ENCODE measurements around the gene RAD21L1.

The RAD21L1 gene

DNA sequence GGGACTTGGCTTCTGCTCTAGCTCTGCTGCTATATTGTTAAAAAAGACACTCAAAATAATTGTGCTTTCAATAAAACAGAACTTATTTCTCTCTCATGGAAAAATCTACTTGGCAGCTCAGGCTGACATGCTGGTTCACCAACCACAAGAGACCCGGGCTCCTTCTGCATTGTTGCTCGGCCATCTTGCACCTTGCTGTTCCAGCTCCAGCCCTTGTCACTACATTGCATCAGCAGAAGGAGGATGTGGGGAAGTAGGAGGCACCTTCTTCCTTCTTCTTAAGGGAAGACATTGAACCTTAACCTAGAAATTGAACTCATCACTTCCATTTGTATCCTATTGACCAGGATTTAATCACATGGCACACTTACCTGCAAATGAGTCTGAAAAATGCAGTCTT is 29.2 kb upstream of the RAD21L1 start:
- TF ChIP-seq, protein P1, sequence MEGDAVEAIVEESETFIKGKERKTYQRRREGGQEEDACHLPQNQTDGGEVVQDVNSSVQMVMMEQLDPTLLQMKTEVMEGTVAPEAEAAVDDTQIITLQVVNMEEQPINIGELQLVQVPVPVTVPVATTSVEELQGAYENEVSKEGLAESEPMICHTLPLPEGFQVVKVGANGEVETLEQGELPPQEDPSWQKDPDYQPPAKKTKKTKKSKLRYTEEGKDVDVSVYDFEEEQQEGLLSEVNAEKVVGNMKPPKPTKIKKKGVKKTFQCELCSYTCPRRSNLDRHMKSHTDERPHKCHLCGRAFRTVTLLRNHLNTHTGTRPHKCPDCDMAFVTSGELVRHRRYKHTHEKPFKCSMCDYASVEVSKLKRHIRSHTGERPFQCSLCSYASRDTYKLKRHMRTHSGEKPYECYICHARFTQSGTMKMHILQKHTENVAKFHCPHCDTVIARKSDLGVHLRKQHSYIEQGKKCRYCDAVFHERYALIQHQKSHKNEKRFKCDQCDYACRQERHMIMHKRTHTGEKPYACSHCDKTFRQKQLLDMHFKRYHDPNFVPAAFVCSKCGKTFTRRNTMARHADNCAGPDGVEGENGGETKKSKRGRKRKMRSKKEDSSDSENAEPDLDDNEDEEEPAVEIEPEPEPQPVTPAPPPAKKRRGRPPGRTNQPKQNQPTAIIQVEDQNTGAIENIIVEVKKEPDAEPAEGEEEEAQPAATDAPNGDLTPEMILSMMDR (IDR thresholded peaks at IDR 0.05; ENCODE audit: low read depth, low read length): no peak
- no peaks in the 10 kb centered on the region for H3K4me1 ChIP-seq
- no peaks in the 10 kb centered on the region for H3K27me3 ChIP-seq
- H3K4me3 ChIP-seq (ENCODE audit: low read depth, low read length): no peak overlapping the region
- H3K36me3 ChIP-seq: no peaks in the 10 kb centered on the region
- no peak for DNase-seq
- no peaks in the 10 kb centered on the region for H3K9me3 ChIP-seq

DNA sequence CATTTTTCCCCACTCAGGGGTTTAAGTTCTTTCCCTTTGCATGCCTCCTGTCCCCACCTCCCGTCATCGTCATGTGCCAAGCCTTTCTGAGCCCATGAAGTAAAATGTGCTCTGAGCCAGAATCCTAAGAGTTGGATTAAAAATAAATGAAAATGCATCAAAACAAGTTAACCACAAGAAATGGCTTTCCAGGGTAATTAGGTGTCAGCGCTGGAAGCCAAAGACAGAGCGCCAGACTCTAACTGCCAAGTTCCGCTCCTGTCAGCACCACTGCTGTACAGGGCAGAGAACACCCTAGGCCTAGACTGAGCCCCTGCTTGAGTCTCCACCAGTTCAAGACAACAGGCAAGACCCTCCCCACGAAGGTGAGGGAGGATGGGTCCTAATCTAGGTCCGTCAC is 28.0 kb upstream of the RAD21L1 start:
- no peaks in the 10 kb centered on the region for H3K36me3 ChIP-seq
- H3K4me3 ChIP-seq (ENCODE audit: low read depth, low read length): no peak overlapping the region
- TF ChIP-seq, protein P1 (IDR thresholded peaks at IDR 0.05; ENCODE audit: low read depth, low read length): no peak
- H3K9me3 ChIP-seq: no peaks in the 10 kb centered on the region
- DNase-seq: no peak
- H3K4me1 ChIP-seq: no peaks in the 10 kb centered on the region
- H3K27me3 ChIP-seq: no peaks in the 10 kb centered on the region

DNA sequence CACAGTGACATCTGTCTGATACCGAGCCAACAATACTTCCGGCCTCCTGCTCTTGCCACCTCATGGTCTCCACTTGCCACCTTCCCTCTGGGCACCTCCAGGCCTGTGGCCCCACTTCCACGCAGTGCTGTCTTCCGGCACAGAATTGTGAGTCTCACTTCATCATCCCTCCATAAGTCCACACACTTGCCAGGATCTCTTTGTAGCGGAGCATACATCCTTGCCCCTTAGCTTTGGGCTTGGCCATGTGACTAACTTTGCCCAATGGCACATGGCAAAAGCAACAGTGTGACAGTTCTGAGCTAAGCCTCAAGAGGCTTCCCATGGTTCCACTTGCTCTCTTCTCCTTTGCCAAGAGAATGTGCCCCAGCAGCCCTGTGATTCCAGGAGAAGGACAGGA is 27.1 kb upstream of the RAD21L1 start:
- no peak for DNase-seq
- TF ChIP-seq, protein P1 (IDR thresholded peaks at IDR 0.05; ENCODE audit: low read depth, low read length): no peak
- H3K4me3 ChIP-seq (ENCODE audit: low read depth, low read length): no peak overlapping the region
- H3K4me1 ChIP-seq: no peaks in the 10 kb centered on the region
- H3K9me3 ChIP-seq: no peaks in the 10 kb centered on the region
- no peaks in the 10 kb centered on the region for H3K27me3 ChIP-seq
- H3K36me3 ChIP-seq: no peaks in the 10 kb centered on the region

DNA sequence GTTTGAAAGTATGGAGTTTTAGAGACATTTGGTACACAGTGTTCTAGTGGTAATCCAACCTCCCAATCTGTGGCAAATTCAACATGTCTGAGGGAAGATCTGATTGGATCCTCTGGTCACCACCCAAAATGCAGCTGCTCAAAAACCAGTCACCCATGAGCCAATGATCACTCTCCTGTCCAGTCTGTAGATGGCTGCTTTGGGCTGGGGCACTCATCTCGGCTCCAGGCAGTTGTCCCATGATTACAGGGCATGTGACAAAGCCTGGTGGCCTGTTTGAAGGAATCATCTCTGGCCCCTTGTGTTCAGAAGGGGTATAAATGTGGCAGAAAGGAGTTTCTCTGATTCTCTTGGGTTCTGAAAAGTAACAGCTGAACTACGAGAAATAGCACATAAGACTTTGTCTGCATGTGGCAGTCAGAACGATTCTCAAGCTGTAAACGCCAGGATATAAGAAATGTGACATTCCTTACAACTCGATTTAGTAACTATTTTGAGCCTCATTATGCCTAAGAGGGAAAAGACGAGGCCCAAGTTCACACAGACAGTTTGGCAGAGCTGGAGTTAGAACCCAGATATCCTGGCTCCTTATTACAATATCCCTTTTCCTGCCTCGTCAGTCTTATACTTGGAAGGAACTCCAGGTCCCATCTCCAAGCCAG is 26.5 kb upstream of the RAD21L1 start:
- no peaks in the 10 kb centered on the region for H3K27me3 ChIP-seq

DNA sequence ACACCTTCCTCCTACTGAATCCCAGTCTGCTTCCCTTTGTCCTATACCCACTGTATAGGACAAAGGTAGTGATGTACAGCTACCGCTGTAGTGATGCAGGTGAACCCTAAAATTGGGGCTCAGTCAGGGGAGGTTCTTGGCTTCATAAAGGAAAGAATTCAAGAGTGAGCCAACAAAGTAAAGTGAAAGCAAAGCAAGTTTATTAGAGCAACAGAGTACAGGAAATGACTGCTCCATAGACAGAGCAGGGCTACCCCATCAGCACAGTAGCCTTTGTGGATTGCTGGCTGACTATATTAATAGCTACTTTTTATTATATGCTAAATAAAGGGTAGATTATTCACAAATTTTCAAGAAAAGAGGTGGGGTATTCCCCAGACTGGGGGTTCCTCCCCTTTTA is 25.9 kb upstream of the RAD21L1 start:
- DNase-seq: no peak
- Histone ChIP-seq H3K4me3 (ENCODE audit: low read depth, low read length) (no peak overlapping the region), H3K27me3 (no peaks in the 10 kb centered on the region), H3K4me1 (no peaks in the 10 kb centered on the region), H3K9me3 (no peaks in the 10 kb centered on the region), H3K36me3 (no peaks in the 10 kb centered on the region)
- TF ChIP-seq, protein P1 (IDR thresholded peaks at IDR 0.05; ENCODE audit: low read depth, low read length): no peak

More for the DNA sequence above, 26.5 kb upstream of the RAD21L1 start:
- TF ChIP-seq, protein P1 (IDR thresholded peaks at IDR 0.05; ENCODE audit: low read depth, low read length): no peak
- DNase-seq: no peak
- Histone ChIP-seq H3K4me1 (no peaks in the 10 kb centered on the region), H3K9me3 (no peaks in the 10 kb centered on the region), H3K36me3 (no peaks in the 10 kb centered on the region), H3K4me3 (ENCODE audit: low read depth, low read length) (no peak overlapping the region)

DNA sequence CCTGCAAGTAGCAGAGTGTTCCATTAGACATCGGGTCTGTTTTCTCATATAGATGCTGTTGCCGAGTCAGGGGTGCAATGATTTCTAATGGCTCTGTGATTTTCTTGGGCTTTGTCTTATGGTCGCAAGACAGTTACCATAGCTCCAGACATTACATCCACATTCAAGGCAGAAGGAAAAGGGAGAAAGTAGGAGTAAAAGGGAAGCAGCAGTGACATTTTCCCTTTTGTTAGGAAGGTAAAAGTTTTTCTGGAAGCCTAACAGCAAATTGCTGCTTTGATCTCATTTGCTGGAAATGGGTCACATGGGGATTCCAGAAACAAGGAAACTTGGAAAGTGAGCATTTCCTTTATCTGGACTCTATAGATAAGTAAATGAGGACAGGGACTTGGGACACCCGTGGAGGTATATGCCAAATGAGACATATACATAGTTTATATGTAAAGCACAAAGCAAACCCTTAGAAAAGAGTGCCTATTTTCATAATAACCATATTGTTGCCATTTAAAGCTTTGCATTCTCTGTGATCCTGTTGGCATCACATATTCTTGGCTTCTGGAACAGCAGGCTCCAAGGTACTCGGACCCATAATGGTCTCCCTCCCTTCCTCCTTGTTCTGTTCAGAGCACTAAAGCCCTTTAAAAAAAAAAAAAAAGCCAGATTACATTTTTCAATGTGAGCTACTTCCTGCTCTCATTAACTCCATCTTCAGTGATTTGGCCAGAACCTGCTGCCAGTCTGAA is 22.9 kb upstream of the RAD21L1 start, which contains the start of gene C20orf202:
Gene C20orf202 (plus strand): TSS at position 693 of the 743 bp plus-strand sequence. CDS start 132 bp downstream, outside the sequence.
- TF ChIP-seq, protein P1 (IDR thresholded peaks at IDR 0.05; ENCODE audit: low read depth, low read length): no peak
- H3K4me3 ChIP-seq (ENCODE audit: low read depth, low read length): no peak within 1 kb of the TSS
- DNase-seq: no peak
- H3K36me3 ChIP-seq: no peaks in the 10 kb centered on the region
- H3K27me3 ChIP-seq: no peaks in the 10 kb centered on the region
- no peaks in the 10 kb centered on the region for H3K9me3 ChIP-seq
- H3K4me1 ChIP-seq: no peaks in the 10 kb centered on the region

Measured in BE2C (cell line).